HepG2 (cell line): Measurements from ENCODE around the gene SNPH. TPM values are rescaled to one million over a fixed set of nuclear protein-coding genes. Genes with fewer than 3 reads are reported as not detected.

Source experiments
- FLYWCH1 ChIP-seq: sonication (generic); formaldehyde crosslinking; IDR thresholded peaks from 2 replicates; pipeline ENCODE4 v1.8.1; 2023; ENCODE audit warnings: mild to moderate bottlenecking, missing genetic modification reagents
- MLLT10 ChIP-seq: sonication (generic); formaldehyde crosslinking; IDR thresholded peaks from 2 replicates; pipeline ENCODE4 v1.4.0; 2020; ENCODE audit warnings: missing genetic modification reagents
- NR2F1 ChIP-seq, 2 experiments: fragments of 450-650 bp in 1 of 2; formaldehyde crosslinking in 1 of 2; IDR thresholded peaks; 2 replicates each; pipeline versions ENCODE4 v1.5.0 to v1.6.1; 2016 to 2020; ENCODE audit warnings: mild to moderate bottlenecking in 1 of 2, missing compliant biosample characterization in 1 of 2, missing genetic modification reagents in 1 of 2, moderate library complexity in 1 of 2
- ZKSCAN1 ChIP-seq: fragments of 150-350 bp; IDR thresholded peaks from 2 replicates; pipeline ENCODE4 v1.6.1; 2014; ENCODE audit warnings: low read length
- ZNF296 ChIP-seq: sonication (generic); formaldehyde crosslinking; conservative IDR thresholded peaks from 2 replicates; pipeline ENCODE4 v1.5.0; 2020; ENCODE audit warnings: mild to moderate bottlenecking, missing genetic modification reagents
- ZNF337 ChIP-seq: sonication (generic); formaldehyde crosslinking; IDR thresholded peaks from 2 replicates; pipeline ENCODE4 v1.5.1; 2020; ENCODE audit warnings: missing genetic modification reagents, low read depth, mild to moderate bottlenecking, borderline replicate concordance
- ZNF674 ChIP-seq: sonication (generic); formaldehyde crosslinking; IDR thresholded peaks from 2 replicates; pipeline ENCODE4 v1.5.0; 2020; ENCODE audit warnings: low read depth, mild to moderate bottlenecking, missing genetic modification reagents
- ZNF687 ChIP-seq: sonication (generic); formaldehyde crosslinking; IDR thresholded peaks from 2 replicates; pipeline ENCODE4 v1.5.1; 2020; ENCODE audit warnings: mild to moderate bottlenecking, missing genetic modification reagents, moderate library complexity
- ZNF776 ChIP-seq: sonication (generic); formaldehyde crosslinking; IDR thresholded peaks from 2 replicates; pipeline ENCODE4 v1.4.0; 2020; ENCODE audit warnings: mild to moderate bottlenecking, missing genetic modification reagents
- ZNF780A ChIP-seq: sonication (generic); formaldehyde crosslinking; IDR thresholded peaks from 2 replicates; pipeline ENCODE4 v1.8.0; 2022; ENCODE audit warnings: mild to moderate bottlenecking, missing genetic modification reagents, moderate library complexity
- ZNF841 ChIP-seq: sonication (generic); formaldehyde crosslinking; IDR thresholded peaks from 2 replicates; pipeline ENCODE4 v1.8.1; 2023; ENCODE audit warnings: missing genetic modification reagents, borderline replicate concordance
- polyA plus RNA-seq, 8 experiments: library from polyadenylated mRNA; depleted of rRNA in 3 of 8; stranded (reverse) in 7 of 8; unstranded in 1 of 8; fragments of >200 nt; fragmentation: Illumina TruSeq in 4 of 8; extraction: Trizol in 4 of 8; gene quantifications; 2 replicates each; pipeline versions ENCODE4 v1.2.1 to v1.2.3, GENCODE V29; 2011 to 2016; ENCODE audit warnings: low read depth in 4 of 8, missing spikeins in 1 of 8, mixed read lengths in 1 of 8; ENCODE audit not compliant: insufficient read depth in 1 of 8
- total RNA-seq, 5 experiments: library from RNA; depleted of rRNA; stranded (reverse); fragments of >200 nt; fragmentation: Illumina TruSeq; extraction: Trizol; gene quantifications; 2 replicates each; pipeline ENCODE4 v1.2.3, GENCODE V29; 2016; ENCODE audit warnings: low read depth in 1 of 5
- TF ChIP-seq, protein P1 (sequence below), 2 experiments: sonication (generic) in 1 of 2; formaldehyde crosslinking in 1 of 2; IDR thresholded peaks; 2 replicates each; pipeline versions ENCODE4 v1.5.1 to v1.6.1; 2011 to 2020; ENCODE audit warnings: borderline replicate concordance in 1 of 2, low read depth in 1 of 2, low read length in 1 of 2, mild to moderate bottlenecking in 1 of 2, missing genetic modification reagents in 1 of 2, moderate library complexity in 1 of 2
- TF ChIP-seq, protein P2 (sequence below): sonication (generic); formaldehyde crosslinking; IDR thresholded peaks from one replicate; pipeline ENCODE4 v1.5.1; 2020; ENCODE audit warnings: mild to moderate bottlenecking, missing genetic modification reagents; ENCODE audit errors: not compliant biosample characterization

Gene SNPH
- total and polyA plus RNA-seq, 2 of the 13 experiments (the other 11 are each of a cell fraction or from before 2014, with no cell fraction given), result 0.09 TPM; not detected in 1

DNA sequence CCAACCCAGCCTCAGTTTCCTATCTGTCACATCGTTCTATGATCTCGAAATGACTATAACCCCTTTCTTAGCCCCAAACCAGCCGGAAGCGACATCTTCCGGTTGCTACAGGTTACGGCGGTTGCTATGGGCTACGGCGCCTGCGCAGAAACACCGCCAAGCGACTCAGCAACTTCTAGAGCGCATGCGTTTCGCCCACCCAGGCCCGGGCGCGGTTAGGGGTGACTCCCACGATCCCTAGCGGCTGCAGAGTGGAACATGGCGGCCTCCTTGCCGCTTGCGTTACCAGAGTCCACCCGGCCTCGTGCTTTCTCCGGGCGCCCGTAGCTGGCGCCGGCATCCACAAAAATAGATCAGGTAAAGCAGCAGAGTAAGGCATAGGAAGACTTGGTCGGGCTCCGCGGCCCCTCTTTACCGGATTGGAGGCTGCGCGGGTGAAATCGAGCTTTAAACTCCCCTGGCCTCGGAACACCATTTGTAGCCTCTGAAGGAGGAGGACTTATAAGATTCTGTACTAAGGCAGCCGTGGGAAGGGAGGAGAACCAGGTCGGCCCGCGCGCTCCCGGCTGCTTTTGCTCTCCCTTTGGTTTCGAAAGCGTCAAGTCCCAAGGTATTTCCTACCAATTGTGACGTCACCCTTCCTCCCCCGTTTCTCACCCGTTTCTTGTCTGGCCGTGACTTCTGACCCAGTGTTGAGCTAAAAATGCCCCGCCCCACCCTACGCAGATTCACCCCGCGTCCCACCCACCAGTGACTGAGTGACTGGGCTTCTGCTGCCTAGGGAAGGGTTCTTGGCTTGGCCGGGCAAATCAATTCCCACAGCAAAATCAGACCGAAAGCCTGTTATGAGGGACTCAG, 59.3 kb downstream of the SNPH start (continued):
- TF ChIP-seq, protein P1, sequence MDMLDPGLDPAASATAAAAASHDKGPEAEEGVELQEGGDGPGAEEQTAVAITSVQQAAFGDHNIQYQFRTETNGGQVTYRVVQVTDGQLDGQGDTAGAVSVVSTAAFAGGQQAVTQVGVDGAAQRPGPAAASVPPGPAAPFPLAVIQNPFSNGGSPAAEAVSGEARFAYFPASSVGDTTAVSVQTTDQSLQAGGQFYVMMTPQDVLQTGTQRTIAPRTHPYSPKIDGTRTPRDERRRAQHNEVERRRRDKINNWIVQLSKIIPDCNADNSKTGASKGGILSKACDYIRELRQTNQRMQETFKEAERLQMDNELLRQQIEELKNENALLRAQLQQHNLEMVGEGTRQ (IDR thresholded peaks at IDR 0.05; ENCODE audit: low read depth, low read length), result no peak
- TF ChIP-seq, protein P1 (CRISPR knock-in tag; IDR thresholded peaks at IDR 0.05; ENCODE audit: borderline replicate concordance), result no peak
- TF ChIP-seq ZNF687 (peak; percentile 97), ZNF776 (peak; percentile 33; the same call in 1 of the 2 replicates), NR2F1 (CRISPR knock-in tag; IDR thresholded peaks at IDR 0.05) (peak; percentile 56 to 80), FLYWCH1 (CRISPR knock-in tag) (no peak; the same call in 1 of the 2 replicates), ZNF780A (no peak), MLLT10 (CRISPR knock-in tag) (no peak), ZNF841 (CRISPR knock-in tag) (no peak), ZNF296 (CRISPR knock-in tag) (peak; percentile 75; the same call in 1 of the 2 replicates), ZNF674 (CRISPR knock-in tag) (peak; percentile 88), ZKSCAN1 (no peak), ZNF337 (CRISPR knock-in tag) (no peak)
- TF ChIP-seq, protein P2, sequence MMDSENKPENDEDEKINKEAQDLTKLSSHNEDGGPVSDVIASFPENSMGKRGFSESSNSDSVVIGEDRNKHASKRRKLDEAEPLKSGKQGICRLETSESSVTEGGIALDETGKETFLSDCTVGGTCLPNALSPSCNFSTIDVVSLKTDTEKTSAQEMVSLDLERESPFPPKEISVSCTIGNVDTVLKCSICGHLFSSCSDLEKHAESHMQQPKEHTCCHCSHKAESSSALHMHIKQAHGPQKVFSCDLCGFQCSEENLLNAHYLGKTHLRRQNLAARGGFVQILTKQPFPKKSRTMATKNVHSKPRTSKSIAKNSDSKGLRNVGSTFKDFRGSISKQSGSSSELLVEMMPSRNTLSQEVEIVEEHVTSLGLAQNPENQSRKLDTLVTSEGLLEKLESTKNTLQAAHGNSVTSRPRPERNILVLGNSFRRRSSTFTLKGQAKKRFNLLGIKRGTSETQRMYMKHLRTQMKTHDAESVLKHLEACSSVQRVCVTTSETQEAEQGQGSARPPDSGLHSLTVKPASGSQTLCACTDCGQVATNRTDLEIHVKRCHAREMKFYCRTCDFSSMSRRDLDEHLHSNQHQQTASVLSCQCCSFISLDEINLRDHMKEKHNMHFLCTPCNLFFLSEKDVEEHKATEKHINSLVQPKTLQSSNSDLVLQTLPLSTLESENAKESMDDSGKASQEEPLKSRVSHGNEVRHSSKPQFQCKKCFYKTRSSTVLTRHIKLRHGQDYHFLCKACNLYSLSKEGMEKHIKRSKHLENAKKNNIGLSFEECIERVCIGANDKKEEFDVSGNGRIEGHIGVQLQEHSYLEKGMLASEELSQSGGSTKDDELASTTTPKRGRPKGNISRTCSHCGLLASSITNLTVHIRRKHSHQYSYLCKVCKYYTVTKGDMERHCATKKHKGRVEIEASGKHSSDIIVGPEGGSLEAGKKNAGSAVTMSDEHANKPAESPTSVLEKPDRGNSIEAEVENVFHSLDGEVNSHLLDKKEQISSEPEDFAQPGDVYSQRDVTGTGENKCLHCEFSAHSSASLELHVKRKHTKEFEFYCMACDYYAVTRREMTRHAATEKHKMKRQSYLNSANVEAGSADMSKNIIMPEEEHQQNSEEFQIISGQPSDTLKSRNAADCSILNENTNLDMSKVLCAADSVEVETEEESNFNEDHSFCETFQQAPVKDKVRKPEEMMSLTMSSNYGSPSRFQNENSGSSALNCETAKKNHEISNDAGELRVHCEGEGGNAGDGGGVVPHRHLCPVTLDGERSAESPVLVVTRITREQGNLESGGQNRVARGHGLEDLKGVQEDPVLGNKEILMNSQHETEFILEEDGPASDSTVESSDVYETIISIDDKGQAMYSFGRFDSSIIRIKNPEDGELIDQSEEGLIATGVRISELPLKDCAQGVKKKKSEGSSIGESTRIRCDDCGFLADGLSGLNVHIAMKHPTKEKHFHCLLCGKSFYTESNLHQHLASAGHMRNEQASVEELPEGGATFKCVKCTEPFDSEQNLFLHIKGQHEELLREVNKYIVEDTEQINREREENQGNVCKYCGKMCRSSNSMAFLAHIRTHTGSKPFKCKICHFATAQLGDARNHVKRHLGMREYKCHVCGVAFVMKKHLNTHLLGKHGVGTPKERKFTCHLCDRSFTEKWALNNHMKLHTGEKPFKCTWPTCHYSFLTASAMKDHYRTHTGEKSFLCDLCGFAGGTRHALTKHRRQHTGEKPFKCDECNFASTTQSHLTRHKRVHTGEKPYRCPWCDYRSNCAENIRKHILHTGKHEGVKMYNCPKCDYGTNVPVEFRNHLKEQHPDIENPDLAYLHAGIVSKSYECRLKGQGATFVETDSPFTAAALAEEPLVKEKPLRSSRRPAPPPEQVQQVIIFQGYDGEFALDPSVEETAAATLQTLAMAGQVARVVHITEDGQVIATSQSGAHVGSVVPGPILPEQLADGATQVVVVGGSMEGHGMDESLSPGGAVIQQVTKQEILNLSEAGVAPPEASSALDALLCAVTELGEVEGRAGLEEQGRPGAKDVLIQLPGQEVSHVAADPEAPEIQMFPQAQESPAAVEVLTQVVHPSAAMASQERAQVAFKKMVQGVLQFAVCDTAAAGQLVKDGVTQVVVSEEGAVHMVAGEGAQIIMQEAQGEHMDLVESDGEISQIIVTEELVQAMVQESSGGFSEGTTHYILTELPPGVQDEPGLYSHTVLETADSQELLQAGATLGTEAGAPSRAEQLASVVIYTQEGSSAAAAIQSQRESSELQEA (CRISPR knock-in tag), result no peak
